ENCODE data around the gene PSMA1.

- TF ChIP-seq CTCF (IDR thresholded peaks at IDR 0.05) (no peak), POLR2A (IDR thresholded peaks at IDR 0.05) (no peak)
Measured at GRCh38 chr11:14499178-14499559, 21.0 kb downstream of the PSMA1 start.
